Tibial artery (tissue), 4 donors: ENCODE data around the gene ASB10.

Experiments
- DNase-seq, 2 donors: peaks; one replicate each; pipeline ENCODE4 v3.0.0-alpha.2; 2019
- H3K27ac ChIP-seq, 2 donors: fragments of 200-600 bp; sonication (generic) in 1 of 2; 1 replicate in 1 of 2; 2 replicates in 1 of 2; pipeline ENCODE4 v1.5.1; 2018 to 2019; ENCODE audit warnings: mild to moderate bottlenecking in 1 of 2
- H3K27me3 ChIP-seq, 2 donors: fragments of 200-600 bp; sonication (generic) in 1 of 2; one replicate each; pipeline versions ENCODE4 v1.5.1 to v1.6.0; 2016 to 2019
- H3K36me3 ChIP-seq, 3 donors: fragments of 200-600 bp; sonication (generic) in 2 of 3; one replicate each; pipeline ENCODE4 v1.5.1; 2016 to 2019; ENCODE audit warnings: mild to moderate bottlenecking in 2 of 3
- H3K4me1 ChIP-seq, 4 donors: fragments of 200-600 bp; sonication (generic) in 2 of 4; 1 replicate in 3 of 4; 2 replicates in 1 of 4; pipeline ENCODE4 v1.5.1; 2016 to 2019
- H3K4me3 ChIP-seq, 2 donors: fragments of 200-600 bp; sonication (generic) in 1 of 2; 1 replicate in 1 of 2; 2 replicates in 1 of 2; pipeline ENCODE4 v1.5.1; 2018 to 2019; ENCODE audit warnings: mild to moderate bottlenecking in 2 of 2
- H3K9me3 ChIP-seq, 3 donors: fragments of 200-600 bp; sonication (generic) in 1 of 3; one replicate each; pipeline ENCODE4 v1.5.1; 2016 to 2019
- CTCF ChIP-seq, 2 experiments: fragments of 200-600 bp in 1 of 2; fragments of 450-650 bp in 1 of 2; IDR thresholded peaks; one replicate each; pipeline ENCODE4 v1.5.1; 2017 to 2019; ENCODE audit warnings: antibody characterized with exemption in 2 of 2, mild to moderate bottlenecking in 1 of 2, moderate library complexity in 1 of 2
- intact Hi-C: fragments of 100-400 bp; cut with DNase I; formaldehyde crosslinking; loops from one replicate; pipeline ENCODE4 v1.15.0; 2023; ENCODE audit warnings: low total_unique reads

The ASB10 gene

GRCh38 chr7:151176401-151176800, 10.6 kb downstream of the ASB10 start:
- DNase-seq = no peak
- H3K4me3 ChIP-seq = no peak overlapping the region
- peaks cover 0 to 81% of the 10 kb centered on the region in 2 donors for H3K27me3 ChIP-seq
- intact Hi-C loops = no loop called here
- no peaks in the 10 kb centered on the region for H3K4me1 ChIP-seq
- TF ChIP-seq CTCF (IDR thresholded peaks at IDR 0.05) = no peak
- no peaks in the 10 kb centered on the region for H3K36me3 ChIP-seq
- H3K27ac ChIP-seq = no peak overlapping the region
- no peaks in the 10 kb centered on the region for H3K9me3 ChIP-seq

- Histone ChIP-seq H3K27me3 (peaks cover 0 to 80% of the 10 kb centered on the region in 2 donors), H3K9me3 (no peaks in the 10 kb centered on the region), H3K4me1 (no peaks in the 10 kb centered on the region), H3K27ac (no peak overlapping the region), H3K4me3 (no peak overlapping the region), H3K36me3 (no peaks in the 10 kb centered on the region)
- intact Hi-C loops = no loop called here
- TF ChIP-seq CTCF (IDR thresholded peaks at IDR 0.05) = no peak
- DNase-seq = peak in 1 of 2 donors; percentile 51
These were observed 11.2 kb downstream of the ASB10 start for GRCh38 chr7:151175793-151176311.

- Histone ChIP-seq H3K27me3 (peaks cover 0 to 80% of the 10 kb centered on the region in 2 donors), H3K9me3 (no peaks in the 10 kb centered on the region), H3K4me1 (no peaks in the 10 kb centered on the region), H3K36me3 (no peaks in the 10 kb centered on the region), H3K4me3 (no peak overlapping the region), H3K27ac (no peak overlapping the region)
- no peak for TF ChIP-seq CTCF (IDR thresholded peaks at IDR 0.05)
- no peak for DNase-seq
- intact Hi-C loops = no loop called here
These were observed 11.8 kb downstream of the ASB10 start for GRCh38 chr7:151175047-151175792.

DNA sequence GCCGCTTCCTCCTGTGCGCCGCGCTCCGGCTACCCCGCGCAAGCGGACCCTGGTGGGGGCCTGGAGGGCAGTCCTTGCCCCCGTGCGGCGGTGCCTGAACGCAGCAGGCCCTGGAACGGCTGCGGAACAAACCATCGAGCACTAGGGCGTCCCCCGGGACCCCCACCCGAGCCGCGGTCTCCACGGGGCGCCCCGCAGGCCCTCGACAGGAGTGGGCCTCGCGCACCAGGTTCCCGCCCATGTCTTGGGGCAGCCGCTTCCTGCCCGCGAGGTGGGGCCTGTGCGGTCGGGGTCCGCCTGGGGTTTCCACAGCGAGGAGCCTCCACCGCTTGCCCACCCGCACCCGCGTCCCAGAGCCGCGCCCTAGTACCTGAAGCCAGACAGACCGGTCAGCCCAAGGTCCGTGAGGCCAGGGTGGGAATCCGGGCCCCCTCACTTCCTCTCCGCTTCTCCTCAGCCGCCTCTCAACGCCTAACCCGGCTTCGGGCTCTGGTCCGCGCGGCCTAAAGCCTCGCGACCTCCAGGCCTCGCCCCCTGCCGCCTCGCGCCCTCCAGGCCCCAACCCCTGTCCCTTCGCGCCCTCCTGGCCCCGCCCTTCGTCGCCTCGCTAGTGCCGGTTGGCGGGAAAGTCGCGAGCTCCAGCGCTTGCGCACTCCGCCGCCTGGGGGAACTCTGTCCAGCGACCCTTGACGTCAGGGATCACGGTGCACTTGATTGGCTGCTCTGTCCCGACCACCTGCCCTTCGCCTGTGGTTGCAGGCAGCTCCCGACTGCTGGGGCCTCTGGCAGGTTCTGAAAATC, 12.6 kb downstream of the ASB10 start:
- intact Hi-C loops = no loop called here
- Histone ChIP-seq H3K36me3 (no peaks in the 10 kb centered on the region), H3K4me1 (no peaks in the 10 kb centered on the region), H3K4me3 (no peak overlapping the region), H3K27me3 (peaks cover 0 to 76% of the 10 kb centered on the region in 2 donors), H3K9me3 (no peaks in the 10 kb centered on the region), H3K27ac (no peak overlapping the region)
- no peak for TF ChIP-seq CTCF (IDR thresholded peaks at IDR 0.05)
- peak in 1 of 2 donors; percentile 64 for DNase-seq

- H3K4me1 ChIP-seq = no peaks in the 10 kb centered on the region
- H3K4me3 ChIP-seq = no peak overlapping the region
- peak in 1 of 2 donors; percentile 61 for DNase-seq
- peaks cover 0 to 77% of the 10 kb centered on the region in 2 donors for H3K27me3 ChIP-seq
- intact Hi-C loops = loop anchor here (2.0 kb wide), 1 partner anchor 49 kb away; no protein-coding TSS in a partner anchor
- H3K9me3 ChIP-seq = no peaks in the 10 kb centered on the region
- no peaks in the 10 kb centered on the region for H3K36me3 ChIP-seq
- H3K27ac ChIP-seq = no peak overlapping the region
- no peak for TF ChIP-seq CTCF (IDR thresholded peaks at IDR 0.05)
These were observed 13.4 kb downstream of the ASB10 start for GRCh38 chr7:151173386-151174245.
